Right atrium auricular region (tissue), 2 donors: ENCODE data around the gene SLC22A23. TPM values are rescaled to one million over a fixed set of nuclear protein-coding genes. Genes with fewer than 3 reads are reported as not detected.

Experiments
- DNase-seq: peaks from one replicate; pipeline ENCODE4 v3.0.0-alpha.2; 2019; ENCODE audit warnings: low spot score
- H3K27ac ChIP-seq, 2 donors: fragments of 200-600 bp; sonication (generic); 1 replicate in 1 of 2; 2 replicates in 1 of 2; pipeline ENCODE4 v1.5.1; 2016 to 2019
- H3K27me3 ChIP-seq, 2 donors: fragments of 200-600 bp; sonication (generic); one replicate each; pipeline versions ENCODE4 v1.5.1 to v1.6.0; 2017 to 2019
- H3K36me3 ChIP-seq: fragments of 200-600 bp; sonication (generic); one replicate; pipeline ENCODE4 v1.5.1; 2016
- H3K4me1 ChIP-seq, 2 donors: fragments of 200-600 bp; sonication (generic); one replicate each; pipeline versions ENCODE4 v1.5.1 to v1.6.0; 2017 to 2019
- H3K4me3 ChIP-seq, 2 donors: fragments of 200-600 bp; sonication (generic); 1 replicate in 1 of 2; 2 replicates in 1 of 2; pipeline ENCODE4 v1.5.1; 2017 to 2019; ENCODE audit warnings: mild to moderate bottlenecking in 1 of 2, moderate library complexity in 1 of 2
- H3K9me3 ChIP-seq, 2 donors: fragments of 200-600 bp; sonication (generic); one replicate each; pipeline ENCODE4 v1.5.1; 2019
- CTCF ChIP-seq, 2 donors: fragments of 200-600 bp; sonication (generic); IDR thresholded peaks; one replicate each; pipeline ENCODE4 v1.5.1; 2019; ENCODE audit warnings: antibody characterized with exemption in 2 of 2
- total RNA-seq, 2 donors: library from RNA; depleted of rRNA; stranded (reverse); fragments of >200 nt; gene quantifications; one replicate each; pipeline ENCODE4 v1.1.0, GENCODE V29; 2016

Gene SLC22A23
- total RNA-seq, 2 donors from 2014 or later, result 2.9 to 7.2 TPM

- H3K27me3 ChIP-seq, result peaks cover 0 to 3% of the 10 kb centered on the region in 2 donors
- no peak for TF ChIP-seq CTCF (IDR thresholded peaks at IDR 0.05)
Observed at GRCh38 chr6:3458706-3459421, 2.0 kb upstream of the SLC22A23 start.

GRCh38 chr6:3457710-3458602 is 1.1 kb upstream of the SLC22A23 start:
- peaks cover 0 to 22% of the 10 kb centered on the region in 2 donors for H3K4me1 ChIP-seq
- H3K27ac ChIP-seq, result peak overlapping the region; percentile 44 to 64
- no peaks in the 10 kb centered on the region for H3K9me3 ChIP-seq
- no peaks in the 10 kb centered on the region for H3K36me3 ChIP-seq
- H3K27me3 ChIP-seq, result peaks cover 0 to 3% of the 10 kb centered on the region in 2 donors
- no peak for TF ChIP-seq CTCF (IDR thresholded peaks at IDR 0.05)
- DNase-seq, result no peak
- H3K4me3 ChIP-seq, result peak overlapping the region; percentile 45 to 68

More at GRCh38 chr6:3458706-3459421, 2.0 kb upstream of the SLC22A23 start:
- H3K27ac ChIP-seq, result no peak overlapping the region
- H3K4me3 ChIP-seq, result no peak overlapping the region
- H3K4me1 ChIP-seq, result peaks cover 0 to 22% of the 10 kb centered on the region in 2 donors
- no peak for DNase-seq
- H3K36me3 ChIP-seq, result no peaks in the 10 kb centered on the region
- H3K9me3 ChIP-seq, result no peaks in the 10 kb centered on the region

GRCh38 chr6:3456395-3456897 is 404 bp downstream of the SLC22A23 start:
- H3K27ac ChIP-seq, result peak overlapping the region in 1 of 2 donors; percentile 44
- H3K36me3 ChIP-seq, result no peaks in the 10 kb centered on the region
- DNase-seq, result no peak
- no peaks in the 10 kb centered on the region for H3K9me3 ChIP-seq
- peaks cover 0 to 3% of the 10 kb centered on the region in 2 donors for H3K27me3 ChIP-seq
- peaks cover 0 to 22% of the 10 kb centered on the region in 2 donors for H3K4me1 ChIP-seq
- TF ChIP-seq CTCF (IDR thresholded peaks at IDR 0.05), result no peak
- peak overlapping the region; percentile 50 to 68 for H3K4me3 ChIP-seq

- DNase-seq, result no peak
- Histone ChIP-seq H3K4me3 (peak overlapping the region; percentile 50 to 68), H3K4me1 (peaks cover 0 to 22% of the 10 kb centered on the region in 2 donors), H3K27ac (no peak overlapping the region), H3K9me3 (no peaks in the 10 kb centered on the region), H3K27me3 (peaks cover 0 to 3% of the 10 kb centered on the region in 2 donors), H3K36me3 (no peaks in the 10 kb centered on the region)
- no peak for TF ChIP-seq CTCF (IDR thresholded peaks at IDR 0.05)
Observed at GRCh38 chr6:3455569-3456394, 1.1 kb downstream of the SLC22A23 start.

- no peak for DNase-seq
- TF ChIP-seq CTCF (IDR thresholded peaks at IDR 0.05), result no peak
- Histone ChIP-seq H3K9me3 (no peaks in the 10 kb centered on the region), H3K27ac (no peak overlapping the region), H3K4me3 (peak overlapping the region; percentile 50 to 68), H3K4me1 (peaks cover 0 to 22% of the 10 kb centered on the region in 2 donors), H3K36me3 (no peaks in the 10 kb centered on the region), H3K27me3 (peaks cover 0 to 3% of the 10 kb centered on the region in 2 donors)
Observed at GRCh38 chr6:3455147-3455568, 1.7 kb downstream of the SLC22A23 start.
